ENCODE data around the gene LMNTD1.

DNA sequence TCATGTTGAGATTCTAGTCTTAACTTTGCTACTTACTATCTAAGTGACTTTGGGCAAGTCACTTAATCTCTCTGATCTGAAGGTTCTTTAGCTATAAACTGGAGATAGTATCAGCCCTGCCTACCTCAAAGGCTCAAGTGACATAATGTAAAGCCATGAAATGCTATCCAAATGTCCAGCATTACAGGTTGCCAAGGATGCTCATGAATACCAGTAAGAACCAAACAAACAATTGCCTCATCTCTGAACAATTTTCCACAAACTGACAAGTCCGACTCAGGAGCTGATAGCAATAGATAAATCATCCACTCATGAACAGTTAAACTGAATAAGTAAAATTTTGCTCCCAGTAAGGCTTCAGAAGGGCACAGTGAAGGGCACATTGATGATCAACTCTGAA, 51.5 kb downstream of the LMNTD1 start:
- TF ChIP-seq, protein P1, sequence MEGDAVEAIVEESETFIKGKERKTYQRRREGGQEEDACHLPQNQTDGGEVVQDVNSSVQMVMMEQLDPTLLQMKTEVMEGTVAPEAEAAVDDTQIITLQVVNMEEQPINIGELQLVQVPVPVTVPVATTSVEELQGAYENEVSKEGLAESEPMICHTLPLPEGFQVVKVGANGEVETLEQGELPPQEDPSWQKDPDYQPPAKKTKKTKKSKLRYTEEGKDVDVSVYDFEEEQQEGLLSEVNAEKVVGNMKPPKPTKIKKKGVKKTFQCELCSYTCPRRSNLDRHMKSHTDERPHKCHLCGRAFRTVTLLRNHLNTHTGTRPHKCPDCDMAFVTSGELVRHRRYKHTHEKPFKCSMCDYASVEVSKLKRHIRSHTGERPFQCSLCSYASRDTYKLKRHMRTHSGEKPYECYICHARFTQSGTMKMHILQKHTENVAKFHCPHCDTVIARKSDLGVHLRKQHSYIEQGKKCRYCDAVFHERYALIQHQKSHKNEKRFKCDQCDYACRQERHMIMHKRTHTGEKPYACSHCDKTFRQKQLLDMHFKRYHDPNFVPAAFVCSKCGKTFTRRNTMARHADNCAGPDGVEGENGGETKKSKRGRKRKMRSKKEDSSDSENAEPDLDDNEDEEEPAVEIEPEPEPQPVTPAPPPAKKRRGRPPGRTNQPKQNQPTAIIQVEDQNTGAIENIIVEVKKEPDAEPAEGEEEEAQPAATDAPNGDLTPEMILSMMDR (IDR thresholded peaks at IDR 0.05 in 8 of 11, conservative IDR thresholded peaks at IDR 0.05 in 3 of 11): no peak
- no peak for TF ChIP-seq POLR2A (IDR thresholded peaks at IDR 0.05)
- TF ChIP-seq POLR2AphosphoS5 (IDR thresholded peaks at IDR 0.05): no peak
